GM12892 (cell line): ENCODE data around the gene ABCB1.

Source experiments
- DNase-seq: peaks from one replicate; pipeline ENCODE4 v3.0.0; 2011; ENCODE audit not compliant: insufficient read length
- FAIRE-seq: peaks from 2 replicates; lab custom pipeline; 2011; peaks lifted over from hg19 to GRCh38; lab: Jason Lieb, UNC
- POLR2A ChIP-seq: IDR thresholded peaks from 2 replicates; pipeline ENCODE4 v1.6.1; 2011; ENCODE audit warnings: low read depth, low read length, control low read depth
- POLR2AphosphoS5 ChIP-seq: IDR thresholded peaks from 2 replicates; pipeline ENCODE4 v1.6.1; 2011; ENCODE audit warnings: low read depth, low read length, control low read depth
- TAF1 ChIP-seq: IDR thresholded peaks from 2 replicates; pipeline ENCODE4 v1.6.1; 2011; ENCODE audit warnings: low read depth, mild to moderate bottlenecking, control low read depth, low read length, borderline replicate concordance

ABCB1 gene

DNA sequence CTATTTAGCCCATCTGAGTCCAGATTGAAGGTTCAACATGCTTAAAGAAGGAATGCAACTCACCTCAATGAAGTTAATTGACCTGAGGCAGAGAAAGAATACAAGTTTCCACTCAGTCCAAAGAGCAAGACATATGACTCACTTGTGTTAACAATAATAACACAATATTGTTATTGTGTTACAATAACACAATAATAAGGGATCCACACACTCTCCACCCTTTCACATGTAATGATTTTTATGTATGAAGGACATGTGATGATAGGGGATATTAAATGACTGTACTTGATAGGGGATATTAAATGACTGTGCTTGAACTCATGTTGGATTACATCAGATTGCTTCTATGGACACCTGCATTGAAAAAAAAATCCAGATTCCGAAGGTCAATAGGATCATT, 3.6 kb upstream of the ABCB1 start:
- no peak for DNase-seq
- TF ChIP-seq POLR2A (no peak), TAF1 (no peak), POLR2AphosphoS5 (no peak)
- FAIRE-seq, result no peak

DNA sequence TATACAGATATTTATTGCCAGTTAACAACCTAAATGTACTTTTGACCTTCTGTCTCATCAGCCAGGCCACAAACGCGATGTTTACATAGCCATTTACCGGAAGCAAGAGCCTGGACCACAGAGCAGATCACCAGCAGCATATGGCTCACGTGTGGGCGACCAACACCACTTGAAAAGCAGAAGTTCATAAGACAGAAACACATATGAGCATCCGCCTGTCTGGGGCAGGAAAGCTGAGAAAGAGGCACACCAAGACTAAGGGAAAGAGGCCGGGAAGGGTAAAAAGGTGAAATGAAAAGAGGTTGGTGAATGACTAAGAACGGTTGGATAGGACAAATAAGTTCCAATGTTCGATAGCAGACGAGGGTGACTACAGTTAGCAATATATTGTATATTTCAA, 1.3 kb downstream of the ABCB1 start:
- no peak for TF ChIP-seq TAF1
- no peak for TF ChIP-seq POLR2A
- TF ChIP-seq POLR2AphosphoS5, result no peak
- FAIRE-seq (peak; percentile 93), DNase-seq (peak; percentile 33)

GRCh38 chr7:87598234-87599009, 2.3 kb downstream of the ABCB1 start:
- TF ChIP-seq POLR2A, result no peak
- TF ChIP-seq POLR2AphosphoS5, result no peak
- TF ChIP-seq TAF1, result no peak
- DNase-seq, result no peak

DNA sequence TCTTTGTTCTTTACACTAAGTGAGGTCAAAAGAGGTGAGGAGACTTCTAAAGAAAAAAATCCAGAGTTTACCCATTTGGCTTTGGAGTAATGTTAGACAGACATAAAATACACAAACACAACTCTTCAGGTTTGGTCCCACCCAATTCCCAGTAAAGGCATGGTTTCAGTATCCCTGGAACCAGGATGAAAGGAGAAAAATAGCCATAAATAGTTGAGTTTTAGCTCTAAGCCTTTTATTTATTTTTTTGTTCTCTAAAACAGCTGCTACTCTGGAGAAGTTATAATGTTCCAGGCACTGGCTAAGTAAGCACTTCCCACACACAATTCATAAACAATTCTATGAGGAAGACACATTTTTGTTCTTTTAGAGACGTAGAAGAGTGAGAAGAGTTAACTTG, 4.0 kb downstream of the ABCB1 start:
- no peak for DNase-seq
- no peak for TF ChIP-seq POLR2A
- TF ChIP-seq POLR2AphosphoS5, result no peak
- no peak for TF ChIP-seq TAF1
- FAIRE-seq, result no peak

More at GRCh38 chr7:87598234-87599009, 2.3 kb downstream of the ABCB1 start:
- no peak for FAIRE-seq

DNA sequence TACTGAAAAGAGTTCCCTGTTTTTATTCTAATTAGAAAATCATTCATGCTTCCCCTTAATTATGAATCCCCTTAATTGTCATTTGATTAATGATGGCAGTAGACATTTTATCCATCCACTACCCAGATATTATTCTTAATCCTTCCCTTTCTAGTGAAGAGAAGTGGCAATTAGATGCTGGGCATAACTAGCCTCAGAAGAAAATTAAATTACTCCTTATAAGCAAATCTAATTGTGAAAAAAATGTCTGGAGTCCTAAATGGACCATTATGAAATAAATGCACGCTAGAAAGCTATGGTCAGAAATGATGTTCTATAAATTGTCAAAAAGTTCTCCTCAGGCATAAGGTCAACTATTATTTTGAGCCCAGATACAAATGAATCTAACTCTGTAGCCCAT, 4.5 kb downstream of the ABCB1 start:
- TF ChIP-seq POLR2A (no peak), TAF1 (no peak), POLR2AphosphoS5 (no peak)
- DNase-seq (no peak), FAIRE-seq (no peak)

GRCh38 chr7:87592300-87592699, 8.4 kb downstream of the ABCB1 start:
- TF ChIP-seq POLR2A (no peak), TAF1 (no peak), POLR2AphosphoS5 (no peak)
- FAIRE-seq (no peak), DNase-seq (no peak)

DNA sequence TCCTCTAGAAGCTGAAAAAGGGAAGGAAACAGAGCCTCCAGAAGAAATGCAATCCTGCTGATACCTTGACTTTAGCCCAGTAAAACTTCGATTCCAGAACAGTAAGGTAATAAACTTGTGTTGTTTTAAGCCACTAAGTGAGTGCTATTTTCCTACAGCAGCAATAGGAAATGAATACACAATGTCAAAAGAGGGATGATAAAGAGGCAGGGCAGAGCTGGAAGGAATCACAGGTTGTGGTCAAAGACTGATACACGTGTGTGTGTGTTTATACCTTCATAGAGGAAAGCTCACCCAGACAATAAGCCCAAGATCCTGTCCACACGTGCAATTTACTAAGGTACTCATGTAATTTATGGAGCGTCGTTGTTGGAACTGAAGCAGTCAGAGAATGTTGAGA, 9.5 kb downstream of the ABCB1 start:
- no peak for FAIRE-seq
- DNase-seq, result no peak
- no peak for TF ChIP-seq POLR2AphosphoS5
- TF ChIP-seq POLR2A, result no peak
- no peak for TF ChIP-seq TAF1

- DNase-seq (no peak), FAIRE-seq (no peak)
- no peak for TF ChIP-seq POLR2A
- no peak for TF ChIP-seq TAF1
- TF ChIP-seq POLR2AphosphoS5, result no peak
These were observed 10.1 kb downstream of the ABCB1 start for GRCh38 chr7:87590578-87590977.

DNA sequence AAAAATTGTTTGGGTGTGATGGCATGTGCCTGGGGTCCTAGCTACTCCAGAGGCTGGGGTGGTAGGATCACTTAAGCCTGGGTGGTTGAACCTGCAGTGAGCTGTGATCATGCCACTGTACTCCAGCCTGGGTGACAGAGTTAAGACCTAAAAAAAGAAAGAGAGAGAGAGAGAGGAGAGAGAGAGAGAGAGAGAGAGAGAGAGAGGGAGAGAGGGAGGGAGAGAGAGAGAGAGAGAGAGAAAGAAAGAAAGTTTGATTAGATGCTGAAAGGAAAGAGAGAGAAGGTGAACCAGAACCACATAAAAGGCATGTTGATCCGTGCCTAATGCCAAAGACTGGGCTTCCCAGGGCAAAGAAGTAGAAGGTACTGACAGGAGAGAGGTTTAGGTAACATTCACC, 11.1 kb downstream of the ABCB1 start:
- DNase-seq (no peak), FAIRE-seq (no peak)
- TF ChIP-seq TAF1, result no peak
- TF ChIP-seq POLR2AphosphoS5, result no peak
- TF ChIP-seq POLR2A, result no peak

GRCh38 chr7:87581723-87582122, 19.0 kb downstream of the ABCB1 start:
- no peak for TF ChIP-seq POLR2AphosphoS5
- no peak for TF ChIP-seq POLR2A
- no peak for TF ChIP-seq TAF1
- FAIRE-seq (no peak), DNase-seq (no peak)

DNA sequence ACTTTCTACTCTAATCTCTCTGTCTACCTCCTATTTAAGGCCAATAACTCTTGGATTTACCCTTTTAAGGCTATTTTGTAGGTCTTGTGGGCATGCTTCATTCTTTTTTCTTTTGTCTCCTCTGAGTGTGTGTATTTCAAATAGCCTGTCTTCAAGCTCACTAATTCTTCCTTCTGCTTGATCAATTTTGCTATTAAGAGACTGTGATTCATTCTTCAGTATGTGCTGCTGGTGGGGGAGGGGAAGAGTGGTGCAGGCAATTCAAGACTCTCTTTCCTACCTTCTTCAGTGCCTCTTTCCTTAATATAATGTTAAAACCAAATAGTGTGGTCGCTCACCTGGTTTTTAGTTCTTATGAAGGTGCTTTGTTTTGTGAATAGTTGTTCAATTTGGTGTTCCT, 20.0 kb downstream of the ABCB1 start:
- no peak for TF ChIP-seq POLR2AphosphoS5
- no peak for TF ChIP-seq POLR2A
- no peak for TF ChIP-seq TAF1
- DNase-seq, result no peak
- FAIRE-seq, result no peak

DNA sequence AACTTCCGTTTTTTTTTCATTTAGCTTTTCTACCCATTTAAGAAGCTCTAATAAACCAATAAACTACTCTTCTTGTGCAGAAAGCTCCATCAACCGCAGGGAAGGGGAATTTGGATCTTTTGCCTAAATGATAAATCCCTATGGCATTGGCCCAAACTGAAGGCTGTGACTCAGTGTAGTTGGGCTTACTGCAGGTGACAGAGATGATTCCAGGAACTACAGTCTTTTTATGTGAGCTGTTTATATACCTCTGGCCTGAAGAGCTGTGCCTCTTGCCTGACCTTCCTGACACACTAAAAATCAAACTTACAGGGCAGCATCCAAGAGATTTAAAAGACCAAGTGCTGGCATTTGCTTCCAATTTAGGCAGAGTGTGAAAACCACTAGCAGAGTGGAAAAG, 25.2 kb downstream of the ABCB1 start:
- FAIRE-seq, result no peak
- DNase-seq, result no peak
- TF ChIP-seq POLR2AphosphoS5 (no peak), TAF1 (no peak), POLR2A (no peak)
